GM21576 (cell line): ENCODE measurements around the gene MMP12.
"Not testable (repeated sequence)": the region's sequence is repeated elsewhere in the genome, so short reads cannot be mapped to it uniquely, and the experiment has no call there.

ENCODE experiments used
- ATAC-seq: cut with Tn5 transposase; IDR thresholded peaks from one replicate; pipeline ENCODE4 v1.9.1; 2021; ENCODE audit warnings: mild to moderate bottlenecking, moderate library complexity; ENCODE audit not compliant: unreplicated experiment

Gene MMP12

DNA sequence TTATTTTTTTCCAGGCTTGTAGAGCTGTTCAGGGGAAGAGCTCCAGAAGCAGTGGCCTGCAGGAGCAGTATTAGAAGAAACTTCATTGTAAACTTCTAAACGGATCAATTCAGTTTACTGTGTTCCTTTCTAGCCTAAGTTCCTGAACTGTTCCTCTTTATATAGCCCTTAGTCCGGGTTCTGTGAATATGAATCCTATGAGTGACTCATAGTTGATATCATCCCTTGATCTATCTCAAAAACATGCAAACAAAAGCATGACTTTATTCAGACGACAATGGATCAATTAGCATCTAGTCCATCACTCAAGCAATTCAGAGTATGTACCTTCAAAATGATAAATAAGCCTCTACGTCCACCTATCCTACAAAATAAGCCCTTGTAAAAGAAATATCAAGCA, at the start of gene MMP12:
MMP12 (minus strand) TSS at position 131 of the 400 bp plus-strand sequence; CDS start at position 86, 45 bp downstream.
- no peak for ATAC-seq

DNA sequence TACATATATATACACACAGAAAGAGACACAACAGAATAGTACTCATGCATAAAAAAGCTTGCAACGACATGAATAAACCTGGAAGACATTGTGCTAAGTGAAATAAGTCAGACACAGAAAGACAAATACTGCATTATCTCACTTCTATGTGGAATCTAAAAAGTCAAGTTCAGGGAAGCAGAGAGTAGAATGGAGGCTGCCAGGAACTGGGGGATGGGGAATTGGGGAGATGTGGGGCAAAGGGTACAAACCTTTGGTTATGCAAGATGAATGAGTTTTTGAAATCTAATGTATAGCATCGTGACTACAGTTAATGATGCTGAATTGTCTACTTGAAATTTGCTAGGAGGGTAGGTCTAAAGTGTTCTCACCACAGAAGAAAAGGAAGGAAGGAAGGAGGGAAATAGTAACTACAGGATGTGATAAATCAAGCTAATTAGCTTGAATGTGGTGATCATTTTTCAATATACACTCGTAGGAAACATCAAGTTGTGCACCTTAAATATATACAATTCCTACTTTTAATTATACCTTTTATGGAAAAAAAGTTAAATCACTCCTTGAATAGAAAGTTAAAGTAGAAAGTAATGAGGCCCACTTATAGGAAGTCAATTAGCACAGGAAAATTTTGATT, 46.9 kb upstream of the MMP12 start:
- ATAC-seq = no peak

DNA sequence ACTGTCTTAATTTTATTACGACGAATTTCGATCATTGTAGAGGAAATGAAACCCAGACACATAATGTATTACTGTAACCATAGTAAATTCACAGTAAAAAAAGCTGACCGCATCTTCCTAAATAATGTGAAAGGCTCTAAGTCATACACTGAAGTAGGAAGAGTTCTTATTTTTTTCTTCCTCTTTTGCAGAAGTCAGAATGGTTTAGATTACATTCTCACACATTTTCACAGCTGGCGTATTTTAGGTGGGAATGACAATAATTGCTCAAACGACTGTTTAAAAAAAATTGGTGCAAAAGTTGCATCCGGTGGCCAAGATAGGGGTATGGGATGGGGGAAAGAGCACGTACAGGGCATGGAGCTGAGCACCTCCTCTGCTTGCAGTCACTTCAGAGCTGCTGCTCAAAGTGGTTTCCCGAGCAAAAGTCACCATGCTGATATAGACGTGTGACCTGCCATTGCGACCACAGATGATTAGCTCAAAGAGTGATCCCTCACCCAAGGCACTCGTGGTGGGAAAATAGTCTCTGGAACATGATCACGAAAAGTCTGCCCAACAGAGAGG, 45.4 kb upstream of the MMP12 start:
- ATAC-seq = peak; percentile 89

DNA sequence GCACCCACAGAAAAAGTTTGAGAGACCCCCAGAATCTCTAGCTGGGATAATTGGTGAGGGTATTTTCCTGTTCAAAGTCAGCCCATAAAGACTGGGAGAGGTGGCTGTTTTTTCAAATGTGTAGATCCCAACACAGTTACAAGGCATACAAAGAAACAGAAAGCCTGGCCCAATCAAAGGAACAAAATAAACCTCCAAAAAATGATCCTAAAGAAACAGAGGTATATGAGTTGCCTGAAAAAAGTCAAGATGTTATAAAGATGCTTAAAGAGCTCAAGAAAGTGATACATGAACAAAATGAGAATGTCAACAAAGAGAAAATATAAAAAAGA, 40.2 kb upstream of the MMP12 start:
- ATAC-seq = no peak

DNA sequence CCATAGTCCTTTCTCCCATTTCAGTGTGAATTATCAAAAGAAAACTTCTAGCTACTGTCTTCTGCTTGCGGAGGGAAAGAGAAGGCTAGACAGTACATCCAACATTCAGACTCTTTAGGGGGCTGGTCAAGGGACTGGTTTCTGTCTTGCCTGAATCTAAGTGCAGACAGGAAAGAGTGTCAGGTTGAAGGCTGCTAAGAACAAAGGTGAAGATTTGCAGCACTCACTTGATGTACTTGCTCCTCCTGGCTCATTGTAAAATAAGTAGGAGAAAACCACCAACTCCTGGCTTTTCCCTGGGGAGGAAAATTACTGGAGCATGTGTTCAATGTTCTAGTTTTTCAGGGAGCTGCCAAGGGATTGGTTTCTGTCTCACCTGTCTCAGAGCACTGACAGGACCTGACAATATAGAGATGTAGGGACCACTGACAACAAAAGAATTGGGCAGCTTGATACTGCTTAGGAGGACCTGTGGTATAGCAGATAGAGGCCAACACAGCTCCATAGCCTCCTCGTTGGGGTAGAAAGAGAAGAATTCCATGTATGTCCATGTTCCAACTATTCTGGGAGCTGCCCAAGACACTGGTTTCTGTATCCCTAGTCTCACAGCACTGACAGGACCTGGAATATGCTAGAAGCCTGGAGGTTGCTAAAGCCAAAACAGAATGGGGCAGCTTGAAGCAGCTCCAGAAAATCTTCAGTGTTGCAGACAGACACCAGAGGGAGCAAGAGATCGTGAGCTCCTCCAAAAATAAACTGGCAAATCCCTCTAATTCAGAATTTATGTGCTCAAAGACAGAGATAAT, 39.7 kb upstream of the MMP12 start:
- no peak for ATAC-seq

DNA sequence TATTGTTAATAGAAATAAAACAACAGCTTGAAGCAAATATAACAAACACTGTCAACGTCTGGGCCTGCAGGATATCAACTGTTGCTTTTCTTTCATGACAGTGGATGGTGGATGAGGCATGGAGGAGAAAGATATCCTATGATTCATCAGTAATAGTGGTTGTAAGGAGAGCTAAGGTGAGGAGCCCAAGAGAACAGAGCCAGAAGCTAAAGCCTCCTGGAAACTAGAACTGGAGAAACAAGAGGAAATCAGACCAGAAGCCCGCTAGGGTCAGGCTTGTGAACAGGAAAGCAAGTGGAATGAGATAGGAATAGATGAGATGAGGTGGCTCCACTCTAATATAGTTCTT, 37.7 kb upstream of the MMP12 start:
- no peak for ATAC-seq

DNA sequence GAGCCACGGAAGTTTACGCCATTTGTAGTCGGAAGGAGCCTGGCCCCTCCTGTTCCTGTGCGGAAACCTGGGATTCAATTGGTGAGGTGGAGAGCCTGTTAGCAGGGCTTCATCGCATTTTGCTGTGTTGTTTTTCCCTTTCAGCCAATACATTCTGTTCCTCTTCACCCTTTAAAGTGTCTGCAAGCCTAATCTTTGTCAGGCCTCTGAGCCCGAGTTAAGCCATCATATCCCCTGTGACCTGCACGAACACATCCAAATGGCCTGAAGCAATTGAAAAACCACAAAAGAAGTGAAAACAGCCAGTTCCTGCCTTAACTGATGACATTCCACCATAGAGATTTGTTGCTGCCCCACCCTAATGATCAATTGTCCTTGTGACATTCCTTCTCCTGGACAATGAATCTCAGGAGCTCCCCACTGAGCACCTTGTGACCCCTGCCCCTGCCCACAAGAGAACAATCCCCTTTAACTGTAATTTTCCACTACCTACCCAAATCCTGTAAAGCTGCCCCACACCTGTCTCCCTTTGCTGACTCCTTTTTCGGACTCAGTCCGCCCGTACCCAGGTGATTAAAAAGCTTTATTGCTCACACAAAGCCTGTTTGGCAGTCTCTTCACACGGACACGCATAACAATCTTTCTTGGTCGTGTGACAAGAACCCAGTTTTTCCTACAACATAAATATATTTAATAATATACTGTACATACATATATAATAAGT, 37.1 kb upstream of the MMP12 start:
- ATAC-seq = no peak

DNA sequence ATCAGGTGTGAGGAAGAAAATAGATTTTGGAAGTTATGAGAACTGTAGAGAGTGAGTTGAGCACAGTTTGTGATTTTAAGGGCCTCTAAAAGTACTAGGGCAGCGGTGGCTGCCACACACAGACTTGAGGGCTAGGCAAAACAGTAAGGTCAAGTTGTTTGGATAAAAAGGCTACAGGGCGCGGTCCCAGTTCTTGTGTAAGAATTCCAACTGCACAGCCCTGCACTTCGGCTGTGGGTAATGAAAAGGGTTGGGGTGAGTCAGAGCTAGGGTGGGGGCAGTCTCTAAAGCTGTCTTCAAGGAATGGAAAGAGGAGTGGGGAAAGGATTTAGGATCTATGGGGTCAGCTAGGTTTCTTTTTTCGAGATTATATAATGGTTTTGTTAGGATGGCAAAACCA, 31.1 kb upstream of the MMP12 start:
- ATAC-seq = not testable (repeated sequence)

DNA sequence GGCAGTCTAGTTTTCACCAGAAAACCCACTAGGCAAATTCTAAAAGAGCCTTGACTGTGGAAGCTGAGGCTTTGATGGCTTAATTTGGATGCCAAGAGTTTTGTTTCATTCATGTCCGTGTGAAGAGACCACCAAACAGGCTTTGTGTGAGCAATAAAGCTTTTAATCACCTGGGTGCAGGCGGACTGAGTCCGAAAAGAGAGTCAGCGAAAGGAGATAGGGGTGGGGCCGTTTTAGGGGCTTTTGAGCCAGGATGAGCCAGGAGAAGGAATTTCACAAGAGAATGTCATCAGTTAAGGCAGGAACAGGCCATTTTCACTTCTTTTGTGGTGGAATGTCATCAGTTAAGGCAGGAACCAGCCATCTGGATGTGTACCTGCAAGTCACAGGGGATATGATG, 29.1 kb upstream of the MMP12 start:
- ATAC-seq = not testable (repeated sequence)

DNA sequence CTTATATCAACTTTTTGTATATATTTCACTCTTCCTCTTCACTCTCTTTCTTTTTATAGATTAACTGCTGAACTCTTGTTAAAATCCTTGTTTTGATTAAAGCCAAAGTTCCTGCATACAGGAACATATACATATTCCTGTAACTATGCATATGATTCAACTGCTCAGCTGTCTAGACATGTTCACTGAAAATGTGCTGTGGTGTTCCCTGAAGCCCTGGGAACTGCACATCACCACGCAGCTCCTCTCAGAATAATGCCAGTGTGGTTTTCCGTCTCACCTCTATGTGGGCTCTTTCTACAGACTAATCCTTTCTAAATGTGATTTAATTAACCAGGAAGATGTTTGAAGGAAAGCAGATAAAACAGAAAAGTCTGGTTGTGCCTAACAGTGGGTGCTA, 25.6 kb upstream of the MMP12 start:
- ATAC-seq = no peak

DNA sequence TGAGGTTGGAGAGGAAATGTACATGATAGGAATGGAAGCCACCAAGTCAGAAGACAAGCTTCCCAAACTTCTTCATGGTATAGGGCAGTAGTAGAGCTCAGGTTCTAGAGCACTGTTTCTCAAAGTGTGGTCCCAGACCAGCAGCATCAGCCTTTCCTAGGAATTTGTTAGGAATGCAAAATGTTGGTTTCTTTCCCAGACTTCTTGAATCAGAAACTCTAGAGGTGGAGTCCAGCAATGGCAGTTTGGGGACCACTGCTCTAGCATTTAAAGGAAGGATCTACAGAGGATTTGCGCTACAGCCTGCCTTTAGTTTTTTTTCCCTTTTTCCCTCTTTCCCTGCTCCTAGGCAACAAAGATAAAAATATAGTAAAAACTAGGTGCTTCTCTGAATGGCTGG, 17.0 kb upstream of the MMP12 start:
- no peak for ATAC-seq

DNA sequence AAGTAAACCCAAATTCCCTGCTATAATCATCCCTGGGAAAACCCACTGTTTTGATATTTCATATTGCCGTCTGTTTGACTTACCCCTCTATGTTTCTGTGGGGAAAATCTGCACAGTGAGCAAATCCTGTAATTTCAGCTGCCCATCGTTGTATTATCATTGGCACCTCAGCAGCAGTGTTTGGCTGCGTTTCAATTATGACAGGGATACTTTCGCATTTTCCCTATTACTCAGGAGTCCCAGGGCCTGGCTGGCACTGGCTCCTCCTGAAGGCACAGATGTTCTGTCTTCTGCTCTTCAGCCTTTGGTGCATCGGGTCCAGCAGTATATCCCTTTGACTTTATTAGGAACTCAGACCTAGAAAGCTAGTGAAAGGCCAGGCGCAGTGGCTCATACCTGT, 12.2 kb upstream of the MMP12 start:
- no peak for ATAC-seq

DNA sequence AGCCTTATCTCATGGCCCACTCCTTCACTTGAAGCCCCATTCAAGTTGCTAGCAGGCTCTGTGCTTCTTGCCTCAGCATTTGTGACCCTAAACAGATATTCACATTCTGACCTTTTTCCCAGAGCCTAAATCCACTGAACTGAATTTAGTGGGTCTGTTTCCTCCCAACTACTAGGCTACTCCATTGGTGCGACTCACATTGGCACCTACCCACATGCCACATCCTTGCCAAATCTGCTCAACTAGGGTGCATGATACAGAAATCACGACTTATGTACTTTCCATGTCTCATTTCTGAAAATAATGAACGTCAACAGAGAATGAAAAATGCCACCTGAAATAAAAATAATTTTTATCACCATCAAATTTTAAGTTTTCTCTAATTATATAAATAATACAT, 8.4 kb upstream of the MMP12 start:
- no peak for ATAC-seq

DNA sequence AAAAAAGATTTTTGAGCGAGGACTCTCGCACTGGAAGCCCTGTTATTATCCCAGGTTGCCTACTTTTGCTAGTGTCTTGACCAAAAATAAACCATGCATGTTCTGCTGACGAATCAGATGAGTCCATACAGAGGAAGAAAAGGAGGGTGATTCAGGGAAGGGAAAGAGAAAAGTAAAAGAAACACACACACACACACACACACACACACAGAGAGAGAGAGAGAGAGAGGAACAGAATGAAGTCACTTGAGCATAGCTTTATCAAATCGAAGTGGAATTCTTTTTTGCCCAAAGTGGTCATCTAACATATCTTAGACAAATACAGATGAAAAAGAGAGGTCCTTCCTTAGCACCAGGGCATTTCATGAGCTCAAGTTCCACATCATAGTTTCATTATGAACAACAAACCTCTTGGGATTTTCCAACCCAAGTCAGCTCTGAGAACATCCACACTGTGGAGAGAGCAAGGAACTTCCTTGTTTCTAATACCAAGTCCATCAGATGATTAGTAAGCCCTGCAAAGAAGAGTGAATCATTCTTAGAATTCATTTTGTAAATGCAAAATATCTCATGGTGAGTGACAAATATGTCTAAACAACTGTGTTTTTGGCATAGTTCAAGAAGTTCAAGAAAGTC, 7.7 kb upstream of the MMP12 start:
- no peak for ATAC-seq

DNA sequence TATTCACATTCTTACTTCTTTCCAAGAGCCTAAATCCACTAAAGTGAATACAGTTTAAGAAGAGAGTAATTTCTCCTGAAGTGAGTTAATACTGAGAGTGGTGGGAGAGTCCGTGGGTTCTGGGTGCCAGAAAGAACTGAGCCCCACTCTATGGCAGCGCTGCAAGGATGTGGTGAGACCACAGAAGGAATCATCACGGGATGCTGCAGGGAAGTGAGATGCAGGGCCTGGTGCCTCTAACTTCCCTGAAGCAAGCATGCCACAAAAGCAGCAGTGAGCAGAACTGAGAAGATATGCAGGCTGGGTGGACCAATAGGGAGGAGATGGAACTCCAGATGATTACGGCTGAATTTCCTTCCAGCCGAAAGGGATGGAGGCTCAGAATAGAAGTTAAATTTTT, 5.0 kb upstream of the MMP12 start:
- no peak for ATAC-seq

DNA sequence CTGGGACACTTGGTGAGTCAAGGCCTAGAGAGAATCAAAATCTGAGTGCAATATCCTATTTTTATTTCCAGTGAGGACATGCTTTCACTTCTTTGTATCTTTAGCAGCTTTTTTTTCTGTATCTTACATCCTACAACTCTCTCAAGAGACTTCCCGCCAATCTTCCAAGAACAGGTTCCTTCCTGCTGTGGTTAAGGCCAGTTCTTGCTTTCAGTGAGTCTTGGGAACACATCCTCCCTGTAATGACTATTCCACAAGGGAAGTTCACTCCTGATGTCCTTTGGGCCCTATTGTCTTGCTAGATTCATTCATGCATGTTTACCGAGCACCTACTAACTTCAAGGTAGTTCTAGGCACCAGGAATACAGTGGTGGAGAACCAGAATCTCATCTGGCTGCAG, 3.8 kb upstream of the MMP12 start:
- ATAC-seq = no peak

DNA sequence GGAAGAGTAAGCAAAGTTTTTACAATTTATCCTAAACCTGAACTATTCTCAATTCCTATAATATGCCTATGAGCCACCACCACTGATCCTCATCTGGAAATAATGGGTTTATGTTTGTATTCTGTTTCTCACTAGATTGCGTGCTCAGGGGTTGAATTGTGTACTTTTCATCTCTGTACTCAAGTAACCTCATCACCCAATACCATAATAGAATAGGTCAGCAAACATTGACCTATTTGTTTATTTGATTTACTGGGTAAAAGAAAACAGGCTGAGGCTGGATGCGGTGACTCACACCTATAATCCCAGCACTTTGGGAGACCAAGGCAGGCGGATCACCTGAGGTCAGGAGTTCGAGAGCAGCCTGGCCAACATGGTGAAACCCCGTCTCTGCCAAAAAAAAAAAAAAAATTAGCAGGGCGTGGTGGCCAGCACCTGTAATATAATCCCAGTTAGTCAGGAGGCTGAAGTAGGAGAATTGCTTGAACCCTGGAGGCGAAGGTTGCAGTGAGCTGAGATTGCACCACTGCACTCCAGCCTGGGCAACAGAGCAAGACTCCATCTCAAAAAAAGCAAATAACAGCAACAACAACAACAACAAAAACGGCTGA, 5.3 kb downstream of the MMP12 start:
- ATAC-seq = not testable (repeated sequence)

DNA sequence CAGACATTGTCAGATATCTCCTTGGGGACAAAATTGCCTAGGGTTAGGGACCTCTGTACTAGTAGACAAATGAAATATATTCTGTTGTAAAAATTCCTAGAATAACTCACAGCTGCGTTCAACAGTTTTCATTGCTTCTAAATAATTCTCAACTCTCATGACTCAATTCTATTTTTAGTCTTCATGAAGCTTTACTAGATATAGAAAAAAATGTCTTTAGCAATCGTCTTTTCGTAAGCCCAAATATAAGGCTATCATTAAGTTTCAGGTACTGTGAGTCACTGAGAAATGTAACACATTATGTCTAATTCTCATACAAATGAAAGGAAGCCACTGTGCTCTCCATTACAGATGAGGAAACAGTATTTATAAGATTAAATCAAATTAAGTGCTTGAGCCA, 6.4 kb downstream of the MMP12 start:
- no peak for ATAC-seq

DNA sequence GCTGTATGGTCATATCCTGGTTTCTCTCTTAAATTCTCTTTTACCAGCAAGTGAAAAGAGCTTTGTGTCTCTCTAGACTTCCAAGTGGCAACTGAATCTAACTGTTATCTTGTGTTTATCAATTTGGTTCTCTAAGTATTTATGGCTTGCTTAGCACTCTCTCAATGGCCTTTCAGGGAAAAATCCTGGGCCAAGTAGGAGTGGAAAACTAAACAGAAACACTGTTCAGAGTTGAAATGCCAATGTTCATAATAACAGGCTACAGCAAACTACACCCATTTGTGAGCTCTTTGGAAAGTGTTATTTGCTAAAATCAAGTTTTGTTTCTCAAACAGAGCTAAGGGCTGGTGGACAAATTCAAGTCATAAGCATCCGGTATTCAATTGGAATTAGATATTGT, 10.1 kb downstream of the MMP12 start:
- ATAC-seq = no peak

DNA sequence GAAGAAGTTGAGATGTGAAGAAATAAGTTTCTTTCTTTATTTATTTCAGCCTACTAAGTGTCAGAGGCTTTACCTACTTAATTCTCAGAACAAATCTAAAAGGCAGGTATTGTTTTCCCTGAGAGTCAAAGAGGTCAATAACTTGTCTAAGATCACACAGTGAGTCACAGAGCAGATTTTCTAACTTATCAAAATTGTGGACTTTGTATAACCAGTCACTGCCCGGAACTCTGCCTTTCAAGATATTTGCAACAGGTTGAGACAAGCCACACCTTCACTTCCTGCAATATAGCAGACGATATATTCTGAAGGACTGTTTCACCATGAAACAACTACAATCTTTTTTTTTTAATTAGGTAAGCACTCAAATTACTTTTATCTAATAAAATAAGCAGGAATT, 20.8 kb downstream of the MMP12 start:
- ATAC-seq = no peak

DNA sequence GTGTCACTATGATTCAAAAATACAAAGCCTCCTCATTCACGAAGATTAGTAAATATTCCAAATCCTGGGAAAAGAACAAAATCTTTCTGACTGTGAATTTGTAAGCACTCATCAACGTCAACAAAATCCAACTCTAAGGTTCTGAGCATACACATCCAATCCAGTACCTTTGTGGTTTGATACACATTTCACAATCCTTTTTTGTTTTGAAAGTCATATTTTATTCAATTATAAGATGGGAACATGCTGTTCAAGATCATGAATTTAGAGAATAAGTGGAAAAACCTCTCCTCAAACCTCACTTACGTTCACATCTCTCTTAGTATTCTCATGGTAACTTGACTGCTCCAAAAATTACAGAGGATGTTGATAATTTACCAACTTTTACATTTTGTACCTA, 21.7 kb downstream of the MMP12 start:
- ATAC-seq = no peak
